ELR (cell line): ENCODE measurements around the gene ACSL1.

ENCODE experiments used
- DNase-seq: peaks from one replicate; pipeline ENCODE4 v3.0.0-alpha.2; 2015; ENCODE audit warnings: low read depth

ACSL1 gene

GRCh38 chr4:184825896-184826690 is at the start of gene ACSL1:
TSS of gene ACSL1 (minus strand) at chr4:184825968. CDS start at chr4:184803514, 22,454 bp downstream.
- peak; percentile 66 for DNase-seq

GRCh38 chr4:184873054-184873453 is 47.3 kb upstream of the ACSL1 start:
- no peak for DNase-seq

GRCh38 chr4:184870718-184871117 is 45.0 kb upstream of the ACSL1 start:
- DNase-seq, result no peak

- no peak for DNase-seq
Observed at GRCh38 chr4:184868623-184869022, 42.9 kb upstream of the ACSL1 start.

- no peak for DNase-seq
Observed at GRCh38 chr4:184863916-184864315, 38.1 kb upstream of the ACSL1 start.

GRCh38 chr4:184861047-184861446 is 35.3 kb upstream of the ACSL1 start:
- no peak for DNase-seq

GRCh38 chr4:184860018-184860779 is 34.4 kb upstream of the ACSL1 start:
- no peak for DNase-seq

- DNase-seq, result no peak
Observed at GRCh38 chr4:184857441-184858121, 31.8 kb upstream of the ACSL1 start.

GRCh38 chr4:184856277-184856609 is 30.5 kb upstream of the ACSL1 start:
- DNase-seq, result no peak

- DNase-seq, result no peak
Observed at GRCh38 chr4:184854673-184855072, 28.9 kb upstream of the ACSL1 start.

GRCh38 chr4:184853436-184853835 is 27.7 kb upstream of the ACSL1 start:
- no peak for DNase-seq

- DNase-seq, result no peak
Observed at GRCh38 chr4:184851886-184852285, 26.1 kb upstream of the ACSL1 start.

GRCh38 chr4:184851200-184851541 is 25.4 kb upstream of the ACSL1 start:
- peak; percentile 13 for DNase-seq

- DNase-seq, result no peak
Observed at GRCh38 chr4:184850431-184851199, 24.8 kb upstream of the ACSL1 start.

GRCh38 chr4:184850018-184850417 is 24.2 kb upstream of the ACSL1 start:
- no peak for DNase-seq

- DNase-seq, result no peak
Observed at GRCh38 chr4:184849185-184849584, 23.4 kb upstream of the ACSL1 start.

- no peak for DNase-seq
Observed at GRCh38 chr4:184848510-184848909, 22.7 kb upstream of the ACSL1 start.

- no peak for DNase-seq
Observed at GRCh38 chr4:184846531-184846930, 20.8 kb upstream of the ACSL1 start.

- DNase-seq, result peak; percentile 34
Observed at GRCh38 chr4:184845367-184846021, 19.7 kb upstream of the ACSL1 start.

- no peak for DNase-seq
Observed at GRCh38 chr4:184844742-184845141, 19.0 kb upstream of the ACSL1 start.

- no peak for DNase-seq
Observed at GRCh38 chr4:184843984-184844554, 18.3 kb upstream of the ACSL1 start.
